ENCODE data around the gene TBCB. TPM values are rescaled to one million over a fixed set of nuclear protein-coding genes. Genes with fewer than 3 reads are reported as not detected.

The TBCB gene
- total and polyA plus RNA-seq, 4 donors = 121 to 220 (median 127) TPM

DNA sequence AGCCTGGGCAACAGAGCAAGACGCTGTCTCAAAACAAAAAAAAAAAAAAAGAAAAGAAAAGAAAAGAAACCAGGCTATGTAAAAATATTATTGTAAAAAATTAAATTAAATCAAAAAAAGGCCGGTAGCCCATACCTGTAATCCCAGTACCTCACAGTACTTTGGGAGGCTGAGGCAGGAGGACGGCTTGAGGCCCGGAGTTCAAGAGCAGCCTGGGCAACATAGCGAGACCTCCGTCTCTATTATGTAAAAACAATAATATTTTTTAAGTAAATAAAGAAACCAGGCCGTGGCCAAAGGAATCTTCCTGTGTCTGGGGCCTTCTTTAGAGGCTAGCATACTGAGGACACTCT, 23.8 kb downstream of the TBCB start:
- ATAC-seq (ENCODE audit: low FRiP score) (no peak), DNase-seq (no peak)
- 18 to 23% methylated on average over 7 of the region's 7 CpGs for WGBS, 2 donors
- H3K9me3 ChIP-seq (ENCODE audit: control insufficient read depth, low read length) = no peaks in the 10 kb centered on the region
- H3K4me3 ChIP-seq (ENCODE audit: low read length in 2 of 2) = peak overlapping the region in 1 of 2 donors; percentile 38
- H3K27ac ChIP-seq (ENCODE audit: low read depth in 1 of 2, low read length in 2 of 2) = peak overlapping the region in 1 of 2 donors; percentile 83
- no peaks in the 10 kb centered on the region for H3K4me1 ChIP-seq (ENCODE audit: control insufficient read depth in 1 of 2, insufficient read depth in 2 of 2, low read length in 2 of 2)
- H3K27me3 ChIP-seq (ENCODE audit: control insufficient read depth in 1 of 2, insufficient read depth in 2 of 2, low read length in 1 of 2) = no peaks in the 10 kb centered on the region
- intact Hi-C loops (cut with DNase I) = no loop called here
- peaks cover 0 to 8% of the 10 kb centered on the region in 2 donors for H3K36me3 ChIP-seq (ENCODE audit: control insufficient read depth in 1 of 2, insufficient read depth in 2 of 2, low read length in 1 of 2)

GRCh38 chr19:36139473-36140303, 24.4 kb downstream of the TBCB start, which contains the start of gene CAPNS1:
CAPNS1 (plus strand) TSS chr19:36140066; CDS start chr19:36141012, 946 bp downstream.
- H3K27me3 ChIP-seq (ENCODE audit: control insufficient read depth in 1 of 2, insufficient read depth in 2 of 2, low read length in 1 of 2) = no peaks in the 10 kb centered on the region

DNA sequence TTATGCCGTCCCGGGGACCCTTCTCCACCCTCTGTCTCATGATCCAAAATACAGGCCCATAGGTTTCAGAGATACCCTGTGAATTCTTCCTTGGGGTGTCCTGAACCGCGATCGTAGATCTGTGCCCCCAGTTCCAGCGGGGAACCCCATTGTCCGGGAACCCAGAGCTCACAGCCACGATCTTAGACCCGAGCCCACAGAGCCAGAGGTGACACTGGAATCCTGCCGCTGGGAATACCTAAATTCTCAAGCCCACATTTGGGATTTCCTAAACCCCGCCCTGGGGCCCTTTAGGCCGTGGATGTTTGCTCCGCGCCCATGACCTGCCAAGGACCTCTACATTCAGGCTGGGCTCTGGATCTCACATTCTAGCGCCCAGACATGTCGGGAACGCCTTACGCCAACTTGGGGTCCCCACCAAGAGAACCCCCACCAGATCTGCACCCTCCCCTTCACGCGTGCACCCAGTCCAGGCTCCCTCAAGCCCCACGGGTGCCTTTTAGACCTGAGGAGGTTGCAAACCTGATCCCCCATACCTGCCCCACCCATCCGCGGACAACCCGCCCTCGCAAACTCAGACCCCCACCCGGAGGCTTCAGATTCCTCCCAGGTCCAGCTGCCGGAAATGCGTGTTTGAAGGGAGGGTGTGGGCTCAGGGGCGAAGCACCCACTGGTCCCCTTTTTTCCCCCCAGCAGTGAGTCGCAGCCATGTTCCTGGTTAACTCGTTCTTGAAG, 25.2 kb downstream of the TBCB start:
- ATAC-seq (ENCODE audit: low FRiP score) (peak; percentile 37), DNase-seq (peak; percentile 71 to 84)
- H3K4me1 ChIP-seq (ENCODE audit: control insufficient read depth in 1 of 2, insufficient read depth in 2 of 2, low read length in 2 of 2) = no peaks in the 10 kb centered on the region
- peak overlapping the region; percentile 76 to 91 for H3K4me3 ChIP-seq (ENCODE audit: low read length in 2 of 2)
- WGBS, 2 donors = 0 to 1% methylated on average over 30 to 31 of the region's 31 CpGs
- H3K27me3 ChIP-seq (ENCODE audit: control insufficient read depth in 1 of 2, insufficient read depth in 2 of 2, low read length in 1 of 2) = no peaks in the 10 kb centered on the region
- intact Hi-C loops (cut with DNase I) = loop anchor here in 1 of 2 donors (1.0 to 10.0 kb wide), 2 partner anchors 11 to 396 kb away; partner anchors contain the start of genes IGFLR1, LIN37, PSENEN and U2AF1L4
- no peaks in the 10 kb centered on the region for H3K9me3 ChIP-seq (ENCODE audit: control insufficient read depth, low read length)
- peak overlapping the region; percentile 30 to 97 for H3K27ac ChIP-seq (ENCODE audit: low read depth in 1 of 2, low read length in 2 of 2)
- peaks cover 0 to 8% of the 10 kb centered on the region in 2 donors for H3K36me3 ChIP-seq (ENCODE audit: control insufficient read depth in 1 of 2, insufficient read depth in 2 of 2, low read length in 1 of 2)

More at GRCh38 chr19:36139473-36140303, 24.4 kb downstream of the TBCB start, which contains the start of gene CAPNS1:
- ATAC-seq (ENCODE audit: low FRiP score) (peak; percentile 97), DNase-seq (peak; percentile 99)
- Histone ChIP-seq H3K4me1 (ENCODE audit: control insufficient read depth in 1 of 2, insufficient read depth in 2 of 2, low read length in 2 of 2) (no peaks in the 10 kb centered on the region), H3K27ac (ENCODE audit: low read depth in 1 of 2, low read length in 2 of 2) (peak within 1 kb of the TSS; percentile 30 to 97), H3K36me3 (ENCODE audit: control insufficient read depth in 1 of 2, insufficient read depth in 2 of 2, low read length in 1 of 2) (peaks cover 0 to 8% of the 10 kb centered on the region in 2 donors), H3K9me3 (ENCODE audit: control insufficient read depth, low read length) (no peaks in the 10 kb centered on the region), H3K4me3 (ENCODE audit: low read length in 2 of 2) (peak within 1 kb of the TSS; percentile 76 to 91)
- intact Hi-C loops (cut with DNase I) = loop anchor here in 1 of 2 donors (1.0 to 10.0 kb wide), 2 partner anchors 12 to 395 kb away; partner anchors contain the start of genes IGFLR1, LIN37, PSENEN and U2AF1L4
- 0% methylated on average over 69 to 75 of the region's 75 CpGs for WGBS, 2 donors

GRCh38 chr19:36141039-36141927, 26.0 kb downstream of the TBCB start:
- ATAC-seq (ENCODE audit: low FRiP score) (peak; percentile 72), DNase-seq (peak; percentile 88 to 95)
- peak overlapping the region; percentile 76 to 91 for H3K4me3 ChIP-seq (ENCODE audit: low read length in 2 of 2)
- no peaks in the 10 kb centered on the region for H3K9me3 ChIP-seq (ENCODE audit: control insufficient read depth, low read length)
- peak overlapping the region in 1 of 2 donors; percentile 14 for H3K27ac ChIP-seq (ENCODE audit: low read depth in 1 of 2, low read length in 2 of 2)
- H3K27me3 ChIP-seq (ENCODE audit: control insufficient read depth in 1 of 2, insufficient read depth in 2 of 2, low read length in 1 of 2) = no peaks in the 10 kb centered on the region
- intact Hi-C loops (cut with DNase I) = loop anchor here in 1 of 2 donors (10.0 kb wide), 1 partner anchor 396 kb away; the partner anchor contains the start of genes IGFLR1, LIN37, PSENEN and U2AF1L4
- H3K36me3 ChIP-seq (ENCODE audit: control insufficient read depth in 1 of 2, insufficient read depth in 2 of 2, low read length in 1 of 2) = peaks cover 4 to 15% of the 10 kb centered on the region in 2 donors
- H3K4me1 ChIP-seq (ENCODE audit: control insufficient read depth in 1 of 2, insufficient read depth in 2 of 2, low read length in 2 of 2) = no peaks in the 10 kb centered on the region
- WGBS, 2 donors = 18 to 27% methylated on average over 28 to 42 of the region's 42 CpGs

DNA sequence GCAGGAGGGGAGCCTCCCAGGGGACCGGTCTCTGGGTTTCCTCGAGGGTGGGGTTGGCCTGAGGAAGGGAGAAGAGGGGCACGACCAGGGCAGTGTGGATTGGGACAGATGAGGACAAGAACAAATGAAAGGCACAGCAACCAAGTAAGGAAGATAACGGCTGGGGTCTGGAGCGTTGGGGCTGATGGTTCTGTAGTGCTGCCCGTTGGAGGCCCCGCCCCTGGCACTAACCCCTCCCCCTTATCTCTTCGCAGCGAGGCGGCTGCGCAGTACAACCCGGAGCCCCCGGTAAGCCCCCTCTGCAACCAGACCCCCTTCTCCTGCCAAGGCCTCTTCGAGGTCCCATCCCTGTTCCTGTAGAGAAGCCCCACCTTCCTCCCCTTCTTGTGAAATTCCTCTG, 26.8 kb downstream of the TBCB start:
- 88 to 91% methylated on average over 13 to 14 of the region's 14 CpGs for WGBS, 2 donors
- ATAC-seq (ENCODE audit: low FRiP score) = no peak
- H3K9me3 ChIP-seq (ENCODE audit: control insufficient read depth, low read length) = no peaks in the 10 kb centered on the region
- peaks cover 4 to 18% of the 10 kb centered on the region in 2 donors for H3K36me3 ChIP-seq (ENCODE audit: control insufficient read depth in 1 of 2, insufficient read depth in 2 of 2, low read length in 1 of 2)
- no peaks in the 10 kb centered on the region for H3K4me1 ChIP-seq (ENCODE audit: control insufficient read depth in 1 of 2, insufficient read depth in 2 of 2, low read length in 2 of 2)
- H3K27ac ChIP-seq (ENCODE audit: low read depth in 1 of 2, low read length in 2 of 2) = no peak overlapping the region
- H3K27me3 ChIP-seq (ENCODE audit: control insufficient read depth in 1 of 2, insufficient read depth in 2 of 2, low read length in 1 of 2) = no peaks in the 10 kb centered on the region
- H3K4me3 ChIP-seq (ENCODE audit: low read length in 2 of 2) = no peak overlapping the region
- intact Hi-C loops (cut with DNase I) = loop anchor here in 1 of 2 donors (10.0 kb wide), 1 partner anchor 397 kb away; the partner anchor contains the start of genes IGFLR1, LIN37, PSENEN and U2AF1L4
- no peak for DNase-seq

DNA sequence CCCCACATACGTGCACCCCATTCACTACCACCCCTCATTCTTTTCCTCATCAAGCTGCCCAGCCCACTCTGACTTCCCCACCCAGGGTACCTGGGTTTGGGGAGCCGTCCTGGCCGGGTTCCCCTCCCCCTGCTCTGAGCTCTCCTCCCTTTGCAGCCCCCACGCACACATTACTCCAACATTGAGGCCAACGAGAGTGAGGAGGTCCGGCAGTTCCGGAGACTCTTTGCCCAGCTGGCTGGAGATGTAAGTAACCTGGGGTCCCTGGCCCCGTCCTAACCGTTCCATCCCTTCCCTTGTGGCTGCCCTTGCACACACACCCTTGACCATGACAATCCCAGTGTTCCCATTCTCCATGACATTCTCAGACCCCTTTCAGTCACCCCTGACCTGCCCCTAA, 27.2 kb downstream of the TBCB start:
- no peaks in the 10 kb centered on the region for H3K9me3 ChIP-seq (ENCODE audit: control insufficient read depth, low read length)
- intact Hi-C loops (cut with DNase I) = loop anchor here in 1 of 2 donors (10.0 kb wide), 1 partner anchor 398 kb away; the partner anchor contains the start of genes IGFLR1, LIN37, PSENEN and U2AF1L4
- H3K4me3 ChIP-seq (ENCODE audit: low read length in 2 of 2) = no peak overlapping the region
- ATAC-seq (ENCODE audit: low FRiP score) (no peak), DNase-seq (no peak)
- no peaks in the 10 kb centered on the region for H3K4me1 ChIP-seq (ENCODE audit: control insufficient read depth in 1 of 2, insufficient read depth in 2 of 2, low read length in 2 of 2)
- peaks cover 4 to 18% of the 10 kb centered on the region in 2 donors for H3K36me3 ChIP-seq (ENCODE audit: control insufficient read depth in 1 of 2, insufficient read depth in 2 of 2, low read length in 1 of 2)
- H3K27me3 ChIP-seq (ENCODE audit: control insufficient read depth in 1 of 2, insufficient read depth in 2 of 2, low read length in 1 of 2) = no peaks in the 10 kb centered on the region
- no peak overlapping the region for H3K27ac ChIP-seq (ENCODE audit: low read depth in 1 of 2, low read length in 2 of 2)
- 79 to 85% methylated on average over 9 of the region's 9 CpGs for WGBS, 2 donors

DNA sequence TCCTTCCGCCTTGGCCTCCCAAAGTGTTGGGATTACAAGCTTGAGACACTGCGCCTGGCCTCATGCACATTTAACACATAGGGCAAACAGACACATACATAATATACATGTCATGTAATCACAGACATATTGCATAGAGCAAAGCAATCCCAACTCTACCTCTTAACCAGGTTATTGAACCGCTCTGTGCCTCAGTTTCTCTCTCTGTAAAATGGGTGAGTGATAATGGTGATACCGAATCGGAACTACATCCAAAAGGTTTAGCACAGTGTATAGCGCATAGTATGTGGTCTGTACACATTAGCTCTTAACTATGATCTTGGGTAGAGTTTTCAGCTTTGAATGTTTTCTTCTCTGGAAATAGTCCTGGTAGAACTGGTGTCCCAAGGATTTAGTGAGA, 29.4 kb downstream of the TBCB start:
- DNase-seq (no peak), ATAC-seq (ENCODE audit: low FRiP score) (no peak)
- Histone ChIP-seq H3K27ac (ENCODE audit: low read depth in 1 of 2, low read length in 2 of 2) (no peak overlapping the region), H3K4me3 (ENCODE audit: low read length in 2 of 2) (no peak overlapping the region), H3K9me3 (ENCODE audit: control insufficient read depth, low read length) (no peaks in the 10 kb centered on the region), H3K36me3 (ENCODE audit: control insufficient read depth in 1 of 2, insufficient read depth in 2 of 2, low read length in 1 of 2) (peaks cover 4 to 18% of the 10 kb centered on the region in 2 donors), H3K27me3 (ENCODE audit: control insufficient read depth in 1 of 2, insufficient read depth in 2 of 2, low read length in 1 of 2) (no peaks in the 10 kb centered on the region), H3K4me1 (ENCODE audit: control insufficient read depth in 1 of 2, insufficient read depth in 2 of 2, low read length in 2 of 2) (no peaks in the 10 kb centered on the region)
- WGBS, 2 donors = 97% methylated on average over 6 of the region's 6 CpGs
- intact Hi-C loops (cut with DNase I) = loop anchor here in 1 of 2 donors (10.0 kb wide), 1 partner anchor 400 kb away; the partner anchor contains the start of genes IGFLR1, LIN37, PSENEN and U2AF1L4
